Epidermal melanocyte (primary cell): ENCODE results near the gene PEDS1.
"Not testable (repeated sequence)": the region's sequence is repeated elsewhere in the genome, so short reads cannot be mapped to it uniquely, and the experiment has no call there.

Experiments used
- DNase-seq: peaks from one replicate; pipeline ENCODE4 v3.0.0; 2011; ENCODE audit warnings: low spot score; ENCODE audit not compliant: insufficient read length

The PEDS1 gene

DNA sequence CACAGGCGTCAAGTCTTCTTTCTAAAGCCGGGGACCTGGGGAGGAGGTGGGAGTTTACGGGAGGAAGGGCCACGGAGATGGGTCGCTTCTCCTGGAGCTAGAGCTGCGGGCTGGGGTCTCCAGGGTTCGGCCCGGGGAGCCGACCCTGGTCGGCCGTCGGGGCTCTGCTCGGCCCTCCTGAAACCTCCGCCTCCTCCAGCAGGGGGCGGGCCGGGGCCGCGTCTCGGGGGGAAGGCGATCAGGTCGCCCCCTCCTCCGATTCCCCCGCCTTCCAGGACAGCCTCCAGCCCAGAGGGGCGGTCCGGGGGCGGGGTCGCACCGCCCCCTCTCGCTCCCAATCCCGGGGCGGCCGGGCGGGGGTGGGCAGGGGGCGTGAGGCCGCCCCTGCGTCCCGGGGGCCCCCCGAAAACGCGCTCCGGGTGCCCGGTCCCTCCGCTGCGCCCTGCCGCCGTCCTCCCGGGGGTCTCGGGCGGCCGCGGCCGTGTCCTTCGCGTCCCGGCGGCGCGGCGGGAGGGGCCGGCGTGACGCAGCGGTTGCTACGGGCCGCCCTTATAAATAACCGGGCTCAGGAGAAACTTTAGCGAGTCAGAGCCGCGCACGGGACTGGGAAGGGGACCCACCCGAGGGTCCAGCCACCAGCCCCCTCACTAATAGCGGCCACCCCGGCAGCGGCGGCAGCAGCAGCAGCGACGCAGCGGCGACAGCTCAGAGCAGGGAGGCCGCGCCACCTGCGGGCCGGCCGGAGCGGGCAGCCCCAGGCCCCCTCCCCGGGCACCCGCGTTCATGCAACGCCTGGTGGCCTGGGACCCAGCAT is 36.9 kb upstream of the PEDS1 start, which contains the start of gene CEBPB:
Gene CEBPB (plus strand): TSS at position 580 of the 814 bp plus-strand sequence. CDS start 204 bp downstream, at position 784.
- DNase-seq = peak; percentile 83

GRCh38 chr20:50189681-50190250 is 36.2 kb upstream of the PEDS1 start:
- DNase-seq = no peak

- DNase-seq = no peak
Observed at GRCh38 chr20:50188879-50189680, 35.6 kb upstream of the PEDS1 start.

- no peak for DNase-seq
Observed at GRCh38 chr20:50188287-50188688, 34.8 kb upstream of the PEDS1 start.

- DNase-seq = no peak
Observed at GRCh38 chr20:50187403-50188051, 34.0 kb upstream of the PEDS1 start.

GRCh38 chr20:50186987-50187402 is 33.5 kb upstream of the PEDS1 start:
- DNase-seq = no peak

DNA sequence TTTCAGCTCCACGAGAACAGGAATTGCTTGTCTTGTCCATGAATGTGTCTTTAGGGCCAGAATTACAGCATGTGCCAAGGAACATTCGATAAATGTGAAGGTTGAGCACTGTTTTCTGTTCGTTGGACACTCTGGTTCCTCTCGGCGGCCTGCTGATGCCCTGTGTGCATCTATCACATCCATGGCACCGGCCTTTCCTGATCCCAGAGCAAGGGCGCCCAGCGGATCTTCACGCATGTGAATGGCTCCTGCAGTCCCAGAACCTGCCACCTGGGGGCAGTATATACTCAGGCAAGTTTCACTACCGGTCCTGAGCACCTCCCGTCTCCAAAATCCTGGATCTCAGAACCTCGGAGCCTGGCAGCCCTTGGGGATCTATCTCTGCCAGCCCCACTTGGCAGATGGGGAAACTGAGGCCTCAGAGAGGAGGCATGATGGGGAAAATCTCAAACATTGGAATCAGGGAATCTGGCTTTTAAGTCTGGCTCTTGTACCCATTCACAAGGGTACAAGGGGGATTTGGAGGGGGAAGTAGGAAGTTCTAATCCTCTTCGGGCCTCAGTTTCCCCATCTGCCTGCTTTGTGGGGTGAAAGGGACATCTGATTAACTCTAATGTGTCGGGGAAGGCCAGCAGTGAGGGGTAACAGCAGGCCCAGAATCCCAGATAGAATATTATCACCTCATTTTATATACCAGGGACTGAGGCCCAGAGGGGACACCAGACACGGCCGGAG is 32.8 kb upstream of the PEDS1 start:
- peak; percentile 79 for DNase-seq

GRCh38 chr20:50185426-50185825 is 31.9 kb upstream of the PEDS1 start:
- DNase-seq = no peak

DNA sequence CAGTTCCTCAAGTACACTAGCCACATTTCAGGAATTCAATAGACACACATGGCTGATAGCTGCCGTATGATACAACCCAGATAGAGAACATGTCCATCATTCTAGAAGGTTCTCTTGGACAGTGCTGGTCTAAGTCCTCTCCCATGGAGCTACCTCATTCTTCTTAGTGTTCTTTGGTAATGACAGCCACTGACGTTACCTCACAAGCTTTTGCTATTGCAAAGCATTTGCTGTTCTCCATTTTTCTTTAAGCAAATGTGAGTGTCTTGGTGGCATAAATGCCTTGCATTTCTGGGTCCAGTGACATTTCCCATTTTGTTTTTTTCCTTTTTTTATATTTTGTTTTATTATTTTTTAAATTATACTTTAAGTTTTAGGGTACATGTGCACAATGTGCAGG is 28.8 kb upstream of the PEDS1 start:
- DNase-seq = no peak

- no peak for DNase-seq
Observed at GRCh38 chr20:50181344-50181743, 27.8 kb upstream of the PEDS1 start.

DNA sequence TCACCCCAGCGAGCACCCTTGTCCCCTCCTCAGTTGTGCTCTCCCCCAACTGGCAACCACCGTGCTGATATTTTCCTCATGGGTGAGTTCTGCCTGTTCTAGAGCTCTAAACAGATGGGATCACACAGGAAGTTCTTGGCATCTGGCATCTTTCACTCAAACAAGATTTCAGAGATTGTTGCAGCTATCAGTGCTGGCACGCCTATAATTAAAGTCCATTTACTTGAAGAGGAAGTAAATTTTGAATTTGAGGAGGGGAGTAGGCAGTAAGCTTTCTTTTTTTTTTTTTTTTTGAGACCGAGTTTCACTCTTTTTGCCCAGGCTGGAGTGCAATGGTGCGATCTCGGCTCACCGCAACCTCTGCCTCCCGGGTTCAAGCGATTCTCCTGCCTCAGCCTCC is 25.1 kb upstream of the PEDS1 start:
- not testable (repeated sequence) for DNase-seq

GRCh38 chr20:50175938-50176933 is 22.7 kb upstream of the PEDS1 start:
- no peak for DNase-seq

- no peak for DNase-seq
Observed at GRCh38 chr20:50174456-50174855, 20.9 kb upstream of the PEDS1 start.

- peak; percentile 69 for DNase-seq
Observed at GRCh38 chr20:50172347-50173013, 19.0 kb upstream of the PEDS1 start.

- no peak for DNase-seq
Observed at GRCh38 chr20:50170549-50171220, 17.2 kb upstream of the PEDS1 start.

DNA sequence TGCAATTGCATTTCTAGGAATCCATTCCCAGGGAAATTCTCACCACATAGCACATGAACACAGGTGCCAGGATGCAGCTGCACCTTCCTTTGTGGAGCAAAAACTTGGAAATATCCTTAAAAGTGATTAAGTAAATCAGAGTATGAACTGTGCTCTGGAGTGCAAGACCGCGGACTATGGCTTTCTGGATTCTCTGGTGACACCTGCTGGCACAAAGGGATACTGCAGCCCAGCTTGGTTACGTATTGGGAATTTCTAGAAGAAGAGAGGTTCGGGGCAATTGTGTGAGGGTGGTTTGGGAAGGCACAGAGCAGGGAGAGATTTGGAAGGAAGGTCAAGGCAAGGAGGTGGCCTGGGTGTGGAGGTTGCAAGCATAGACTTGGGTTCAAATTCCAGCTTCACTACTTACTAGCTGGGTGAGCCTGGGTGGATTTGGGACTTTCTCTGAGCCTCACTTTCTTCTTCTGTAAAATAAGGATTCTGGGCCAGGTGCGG is 15.9 kb upstream of the PEDS1 start:
- no peak for DNase-seq

GRCh38 chr20:50165684-50166554 is 12.4 kb upstream of the PEDS1 start:
- DNase-seq = peak; percentile 93
